Activated CD8-positive, alpha-beta memory T cell treated with anti-CD3 and anti-CD28 coated beads, Interleukin-2, amount 10 ng/mL, durations not matched to agents 7 days and 5 days (primary cell): ENCODE results near the gene SLC2A8. TPM values are rescaled to one million over a fixed set of nuclear protein-coding genes. Genes with fewer than 3 reads are reported as not detected.

Experiments
- ATAC-seq: fragments of 150-1000 bp; cut with Tn5 transposase; one replicate; pipeline ENCODE4 v1.10.0; 2021; ENCODE audit warnings: moderate library complexity
- CTCF ChIA-PET: fragments of 350-600 bp; sonication (Branson Sonifier 250); formaldehyde crosslinking; loops from one replicate; lab custom pipeline; 2021; ENCODE audit warnings: antibody characterized with exemption; lab: Charles Lee
- DNase-seq: peaks from one replicate; pipeline ENCODE4 v3.0.0-alpha.2; 2020
- H3K27ac Mint-ChIP-seq: one replicate; pipeline ENCODE4 v1.8.0; 2021; ENCODE audit warnings: mild to moderate bottlenecking, mixed read lengths
- H3K27me3 Mint-ChIP-seq: one replicate; pipeline ENCODE4 v1.8.0; 2021; ENCODE audit warnings: mixed read lengths
- H3K36me3 Mint-ChIP-seq: one replicate; pipeline ENCODE4 v1.8.0; 2021; ENCODE audit warnings: mild to moderate bottlenecking, mixed read lengths
- H3K4me1 Mint-ChIP-seq: one replicate; pipeline ENCODE4 v1.8.0; 2021; ENCODE audit warnings: mixed read lengths
- H3K4me3 Mint-ChIP-seq: one replicate; pipeline ENCODE4 v1.8.0; 2021; ENCODE audit warnings: mild to moderate bottlenecking, moderate library complexity, mixed read lengths
- H3K9me3 Mint-ChIP-seq: one replicate; pipeline ENCODE4 v1.8.0; 2022; ENCODE audit warnings: low read depth, mixed read lengths
- total RNA-seq, 2 experiments: library from RNA; stranded (reverse); gene quantifications; one replicate each; pipeline ENCODE4 v1.2.3, GENCODE V29; 2021

SLC2A8 gene
- total RNA-seq, 2 experiments from 2014 or later: 12.1 to 26.0 TPM

- Mint-ChIP-seq H3K27ac (no peak overlapping the region), H3K36me3 (no peaks in the 10 kb centered on the region), H3K4me1 (peaks cover 18% of the 10 kb centered on the region), H3K4me3 (no peak overlapping the region), H3K9me3 (no peaks in the 10 kb centered on the region), H3K27me3 (peaks cover 15% of the 10 kb centered on the region)
- DNase-seq (no peak), ATAC-seq (no peak)
- CTCF ChIA-PET: interaction anchor here (1.2 to 3.1 kb wide), 6 partner anchors 10 to 184 kb away, joined by 3 to 13 read pairs (median 4); no protein-coding TSS in a partner anchor
Measured at GRCh38 chr9:127398715-127399400, 1.9 kb downstream of the SLC2A8 start.

- DNase-seq: no peak
- H3K4me3 Mint-ChIP-seq: no peak overlapping the region
- H3K27ac Mint-ChIP-seq: no peak overlapping the region
- ATAC-seq: no peak
- H3K27me3 Mint-ChIP-seq: peaks cover 13% of the 10 kb centered on the region
- CTCF ChIA-PET: interaction anchor here (0.7 to 3.1 kb wide), 8 partner anchors 11 to 184 kb away, joined by 3 to 13 read pairs (median 3); no protein-coding TSS in a partner anchor
- peaks cover 18% of the 10 kb centered on the region for H3K4me1 Mint-ChIP-seq
- H3K36me3 Mint-ChIP-seq: no peaks in the 10 kb centered on the region
- no peaks in the 10 kb centered on the region for H3K9me3 Mint-ChIP-seq
Measured at GRCh38 chr9:127399736-127400269, 2.8 kb downstream of the SLC2A8 start.

- H3K27ac Mint-ChIP-seq: no peak overlapping the region
- no peaks in the 10 kb centered on the region for H3K9me3 Mint-ChIP-seq
- H3K4me1 Mint-ChIP-seq: peaks cover 4% of the 10 kb centered on the region
- H3K4me3 Mint-ChIP-seq: no peak overlapping the region
- CTCF ChIA-PET: no interaction called here
- DNase-seq (no peak), ATAC-seq (no peak)
- H3K36me3 Mint-ChIP-seq: no peaks in the 10 kb centered on the region
- H3K27me3 Mint-ChIP-seq: no peaks in the 10 kb centered on the region
Measured at GRCh38 chr9:127402401-127403090, 5.6 kb downstream of the SLC2A8 start.

- H3K36me3 Mint-ChIP-seq: no peaks in the 10 kb centered on the region
- CTCF ChIA-PET: no interaction called here
- ATAC-seq: no peak
- H3K27ac Mint-ChIP-seq: no peak overlapping the region
- no peak for DNase-seq
- H3K27me3 Mint-ChIP-seq: no peaks in the 10 kb centered on the region
- H3K4me3 Mint-ChIP-seq: no peak overlapping the region
- no peaks in the 10 kb centered on the region for H3K4me1 Mint-ChIP-seq
- no peaks in the 10 kb centered on the region for H3K9me3 Mint-ChIP-seq
Measured at GRCh38 chr9:127403507-127404192, 6.7 kb downstream of the SLC2A8 start.

- CTCF ChIA-PET: no interaction called here
- no peak overlapping the region for H3K4me3 Mint-ChIP-seq
- ATAC-seq (no peak), DNase-seq (no peak)
- no peaks in the 10 kb centered on the region for H3K27me3 Mint-ChIP-seq
- no peaks in the 10 kb centered on the region for H3K4me1 Mint-ChIP-seq
- no peaks in the 10 kb centered on the region for H3K36me3 Mint-ChIP-seq
- H3K9me3 Mint-ChIP-seq: no peaks in the 10 kb centered on the region
- no peak overlapping the region for H3K27ac Mint-ChIP-seq
Measured at GRCh38 chr9:127404631-127405030, 7.7 kb downstream of the SLC2A8 start.

GRCh38 chr9:127405344-127406125, 8.6 kb downstream of the SLC2A8 start:
- H3K27ac Mint-ChIP-seq: no peak overlapping the region
- CTCF ChIA-PET: no interaction called here
- H3K9me3 Mint-ChIP-seq: no peaks in the 10 kb centered on the region
- no peaks in the 10 kb centered on the region for H3K4me1 Mint-ChIP-seq
- no peak overlapping the region for H3K4me3 Mint-ChIP-seq
- DNase-seq (no peak), ATAC-seq (no peak)
- no peaks in the 10 kb centered on the region for H3K36me3 Mint-ChIP-seq
- no peaks in the 10 kb centered on the region for H3K27me3 Mint-ChIP-seq

GRCh38 chr9:127406799-127407491, 10.0 kb downstream of the SLC2A8 start:
- Mint-ChIP-seq H3K27ac (no peak overlapping the region), H3K27me3 (peaks cover 6% of the 10 kb centered on the region)
- CTCF ChIA-PET: no interaction called here

GRCh38 chr9:127407492-127407843, 10.5 kb downstream of the SLC2A8 start:
- no peaks in the 10 kb centered on the region for H3K9me3 Mint-ChIP-seq
- CTCF ChIA-PET: no interaction called here
- no peak for ATAC-seq
- DNase-seq: no peak
- H3K27ac Mint-ChIP-seq: no peak overlapping the region
- H3K4me3 Mint-ChIP-seq: no peak overlapping the region
- no peaks in the 10 kb centered on the region for H3K36me3 Mint-ChIP-seq
- H3K27me3 Mint-ChIP-seq: peaks cover 6% of the 10 kb centered on the region
- peaks cover 3% of the 10 kb centered on the region for H3K4me1 Mint-ChIP-seq

More at GRCh38 chr9:127406799-127407491, 10.0 kb downstream of the SLC2A8 start:
- Mint-ChIP-seq H3K36me3 (no peaks in the 10 kb centered on the region), H3K4me1 (peaks cover 3% of the 10 kb centered on the region), H3K9me3 (no peaks in the 10 kb centered on the region), H3K4me3 (no peak overlapping the region)
- no peak for ATAC-seq
- DNase-seq: no peak

- DNase-seq: no peak
- Mint-ChIP-seq H3K4me3 (no peak overlapping the region), H3K27me3 (peaks cover 9% of the 10 kb centered on the region), H3K9me3 (no peaks in the 10 kb centered on the region), H3K4me1 (peaks cover 3% of the 10 kb centered on the region), H3K36me3 (no peaks in the 10 kb centered on the region), H3K27ac (no peak overlapping the region)
- no peak for ATAC-seq
- CTCF ChIA-PET: no interaction called here
Measured at GRCh38 chr9:127411122-127411521, 14.2 kb downstream of the SLC2A8 start.

GRCh38 chr9:127415141-127415540, 18.2 kb downstream of the SLC2A8 start:
- no peaks in the 10 kb centered on the region for H3K9me3 Mint-ChIP-seq
- ATAC-seq (no peak), DNase-seq (no peak)
- H3K27ac Mint-ChIP-seq: no peak overlapping the region
- H3K36me3 Mint-ChIP-seq: no peaks in the 10 kb centered on the region
- peaks cover 5% of the 10 kb centered on the region for H3K4me1 Mint-ChIP-seq
- H3K27me3 Mint-ChIP-seq: peaks cover 9% of the 10 kb centered on the region
- CTCF ChIA-PET: interaction anchor here (0.9 to 2.1 kb wide), 2 partner anchors 16 to 200 kb away, joined by 3 to 6 read pairs; no protein-coding TSS in a partner anchor
- no peak overlapping the region for H3K4me3 Mint-ChIP-seq

GRCh38 chr9:127415657-127416056, 18.7 kb downstream of the SLC2A8 start:
- Mint-ChIP-seq H3K4me3 (no peak overlapping the region), H3K4me1 (peaks cover 5% of the 10 kb centered on the region), H3K36me3 (no peaks in the 10 kb centered on the region), H3K27me3 (peaks cover 9% of the 10 kb centered on the region), H3K27ac (no peak overlapping the region), H3K9me3 (no peaks in the 10 kb centered on the region)
- ATAC-seq: no peak
- CTCF ChIA-PET: interaction anchor here (0.9 to 2.1 kb wide), 2 partner anchors 17 to 201 kb away, joined by 3 to 6 read pairs; no protein-coding TSS in a partner anchor
- DNase-seq: no peak
